ACHN (cell line): ENCODE measurements around the gene MRPS14.
A peak's percentile ranks its signal among the peaks of the same experiment; 100 is the strongest.
"Not testable (repeated sequence)": the region's sequence is repeated elsewhere in the genome, so short reads cannot be mapped to it uniquely, and the experiment has no call there.

ENCODE experiments used
- DNase-seq: peaks from one replicate; pipeline ENCODE4 v3.0.0-alpha.2; 2015
- in situ Hi-C: cut with HindIII; loops from 2 replicates; pipeline ENCODE4 v1.10.0; 2017; ENCODE audit warnings: low sequenced_read_pairs, low pct_ligation_motif_present, low pct_unique_long_range_greater_than_20kb

MRPS14 gene

DNA sequence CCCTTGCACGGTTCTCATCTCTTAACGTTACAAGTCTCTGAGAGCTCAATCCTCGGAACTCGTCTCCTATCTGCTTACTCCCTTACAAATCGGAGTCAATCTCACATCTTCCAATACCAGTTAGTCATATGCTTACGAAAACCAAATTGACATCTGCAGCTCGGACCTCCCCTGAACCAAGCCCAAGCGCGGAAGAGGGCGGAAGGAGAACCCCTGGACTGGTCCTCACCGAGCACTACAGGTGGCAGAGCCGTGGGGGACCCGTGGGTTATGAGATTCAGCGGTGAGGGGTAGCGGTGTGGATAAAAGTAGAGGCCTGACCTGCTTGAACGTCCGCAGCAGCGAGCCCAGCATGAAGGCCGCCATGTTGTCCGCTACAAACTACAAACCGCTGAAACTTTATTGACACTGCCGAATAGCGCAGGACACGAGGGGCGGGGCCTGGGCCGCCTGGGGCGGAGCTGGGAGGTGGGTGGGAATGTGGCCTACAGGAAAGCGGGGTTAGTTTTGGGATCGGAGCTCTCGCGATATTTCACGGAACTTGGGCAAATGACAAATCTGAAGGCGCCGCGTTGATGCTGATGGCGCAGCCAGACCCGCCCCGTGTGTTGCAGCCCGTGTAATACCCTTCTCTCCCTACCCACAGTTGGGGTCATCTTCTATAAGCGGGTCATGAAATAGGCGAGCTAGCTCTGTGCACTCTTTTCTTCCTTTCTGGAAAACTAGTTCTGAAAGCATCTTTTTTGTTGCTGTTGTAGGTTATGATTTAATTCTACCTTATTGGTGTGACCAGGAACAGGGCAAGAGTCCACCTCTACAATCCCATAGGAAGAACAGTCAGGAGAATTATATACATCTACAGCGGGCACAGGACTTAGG, at the start of gene MRPS14:
Gene MRPS14, minus strand, starts transcription at position 383 of the 879 bp plus-strand sequence. Its CDS starts 17 bp downstream, at position 366.
- in situ Hi-C loops, result no loop called here
- DNase-seq, result peak; percentile 99

DNA sequence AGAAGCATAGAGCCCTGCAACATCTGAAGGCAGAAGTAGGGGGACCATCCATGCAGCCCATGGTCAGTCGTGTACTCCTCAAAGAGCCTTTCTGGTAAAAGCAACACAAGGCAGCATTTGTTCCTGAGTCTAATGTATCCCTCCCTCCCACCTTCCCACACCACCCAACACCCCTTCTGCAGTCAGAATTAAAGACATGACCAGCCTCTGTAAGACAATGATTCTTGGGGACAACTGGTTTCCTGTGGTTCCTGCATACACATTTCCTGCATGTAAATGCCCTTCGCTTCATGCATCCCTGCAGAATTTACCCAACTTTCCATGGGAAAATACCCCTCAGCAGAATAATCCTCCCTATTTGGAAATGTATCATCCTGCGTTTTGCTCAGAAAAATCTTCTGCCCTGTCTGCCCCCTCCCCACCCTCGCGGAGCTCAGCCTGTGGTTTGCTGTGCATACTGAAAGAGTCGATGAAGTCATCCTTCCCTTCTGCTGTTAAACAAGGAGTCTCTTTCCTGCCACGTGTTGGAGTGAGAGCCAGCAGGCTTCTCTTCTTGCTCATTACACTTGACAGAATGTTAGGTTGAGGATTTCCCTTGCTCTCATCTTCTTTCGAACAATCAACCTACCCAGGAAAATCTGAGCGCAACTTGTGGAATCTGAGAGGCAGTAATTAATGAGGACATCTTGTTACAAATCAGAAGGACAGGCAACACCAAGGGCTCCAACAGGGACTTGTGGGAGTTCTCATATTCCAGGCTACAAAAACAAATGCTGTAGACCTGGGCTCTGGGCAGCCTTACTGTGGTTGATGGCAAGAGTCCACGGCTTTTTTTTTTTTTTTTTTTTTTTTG, 49.1 kb upstream of the MRPS14 start:
- DNase-seq, result no peak
- in situ Hi-C loops, result no loop called here

DNA sequence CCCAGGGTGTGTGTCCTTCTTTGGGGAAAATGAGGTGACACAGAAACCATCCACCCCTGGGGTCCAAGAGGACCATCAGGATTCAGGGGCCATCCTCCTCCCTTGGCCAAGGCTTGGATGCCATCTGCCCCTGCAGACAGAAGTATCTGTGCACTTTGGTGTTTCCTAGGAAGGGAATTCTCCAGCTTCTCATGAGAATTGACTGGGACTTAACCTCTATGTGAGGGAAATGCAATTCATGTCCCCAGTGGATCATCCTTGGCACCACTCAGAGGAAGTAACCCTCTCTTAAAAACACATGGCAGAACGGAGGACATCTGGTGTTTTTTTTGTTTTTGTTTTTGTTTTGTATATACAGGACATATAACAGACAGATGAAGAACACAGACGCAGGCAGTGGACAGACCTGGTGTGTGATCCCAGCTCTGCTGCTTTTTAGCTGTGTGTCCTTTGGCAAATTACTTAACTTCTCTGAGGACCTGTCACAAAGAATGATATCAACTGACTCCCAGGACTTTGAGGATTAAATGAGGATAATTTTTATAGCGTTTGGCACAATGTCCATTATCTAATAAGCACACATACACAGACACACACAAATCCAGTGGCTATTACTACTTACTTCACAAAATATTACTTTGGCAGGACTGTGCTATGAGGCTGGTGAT, 48.2 kb upstream of the MRPS14 start:
- in situ Hi-C loops, result no loop called here
- DNase-seq, result no peak

DNA sequence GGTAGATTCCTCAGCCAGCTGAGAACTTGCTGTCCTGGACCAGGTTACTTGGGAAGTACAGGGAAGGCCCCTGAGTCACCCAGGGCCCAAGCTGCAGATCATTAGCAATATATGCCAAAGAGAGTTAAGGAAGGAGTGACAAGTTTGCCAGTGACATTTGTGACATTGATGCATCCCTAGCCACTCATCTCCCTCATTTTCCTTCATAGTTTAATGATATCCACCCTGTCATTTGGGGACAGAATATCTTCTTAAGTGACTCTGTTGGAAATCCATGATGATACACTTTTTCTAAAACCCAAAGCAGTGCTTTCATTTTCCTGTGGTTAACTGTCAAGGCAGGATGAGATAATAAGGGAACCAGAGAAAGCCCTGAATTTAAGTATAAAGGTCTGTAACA, 47.6 kb upstream of the MRPS14 start:
- in situ Hi-C loops, result no loop called here
- no peak for DNase-seq

DNA sequence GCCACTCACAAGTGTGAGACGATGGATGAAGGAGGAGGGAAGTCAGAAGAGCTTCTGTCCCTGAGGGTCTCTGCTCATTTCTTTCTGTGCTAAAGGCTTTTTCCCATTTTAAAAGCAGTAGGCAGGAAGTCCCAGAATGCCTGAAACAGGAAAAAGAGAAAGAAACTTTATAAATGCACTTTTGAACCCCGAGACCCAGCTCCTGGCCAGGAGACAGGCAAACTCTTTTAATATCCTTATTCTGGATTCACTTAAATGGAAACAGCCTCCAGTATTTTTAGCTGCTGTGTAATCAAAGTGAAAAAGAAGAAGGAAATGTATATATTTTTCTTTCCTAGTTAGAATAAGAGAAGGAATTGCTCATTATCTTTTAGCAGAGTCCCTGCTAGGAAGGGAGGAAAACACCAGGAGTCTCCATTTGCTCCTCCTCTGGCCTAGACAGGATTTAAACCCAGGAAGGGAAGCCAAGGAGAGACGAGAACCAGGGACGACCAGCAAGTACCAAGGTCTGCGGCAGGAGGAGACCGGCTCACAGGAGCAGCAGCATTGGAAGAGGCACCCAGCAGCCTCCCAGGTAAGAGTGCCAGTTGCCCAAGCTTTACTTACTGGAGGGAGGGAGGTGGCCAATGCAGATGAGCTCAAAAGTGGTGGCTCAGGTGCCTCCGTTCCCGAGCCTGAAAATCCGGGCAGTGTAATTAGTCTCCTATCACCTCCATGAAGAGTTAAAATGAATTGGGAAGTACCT, 44.3 kb upstream of the MRPS14 start, which contains the start of gene TNN:
Gene TNN, plus strand, starts transcription at position 472 of the 745 bp plus-strand sequence. CDS start 9,586 bp downstream, outside the sequence.
- in situ Hi-C loops, result no loop called here
- no peak for DNase-seq

DNA sequence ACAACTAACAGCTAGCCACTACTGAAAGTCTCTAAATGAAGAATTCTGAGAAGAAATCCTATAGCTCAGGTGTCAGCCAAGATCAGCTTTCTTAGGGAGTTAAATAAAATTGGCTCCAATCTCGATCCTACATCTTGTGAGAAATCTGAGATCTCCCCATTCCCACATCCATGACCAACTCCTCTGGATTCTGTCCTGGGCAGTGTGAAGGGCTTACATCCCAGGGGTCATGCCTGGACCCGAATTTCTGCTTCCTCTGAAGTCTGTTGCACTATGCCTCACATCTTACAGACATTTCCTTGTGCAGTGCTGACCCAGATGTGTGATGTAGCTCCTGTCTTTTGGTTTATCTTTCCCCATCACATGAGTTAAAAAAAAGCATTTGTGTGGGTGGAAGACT, 39.6 kb upstream of the MRPS14 start:
- in situ Hi-C loops, result no loop called here
- no peak for DNase-seq

DNA sequence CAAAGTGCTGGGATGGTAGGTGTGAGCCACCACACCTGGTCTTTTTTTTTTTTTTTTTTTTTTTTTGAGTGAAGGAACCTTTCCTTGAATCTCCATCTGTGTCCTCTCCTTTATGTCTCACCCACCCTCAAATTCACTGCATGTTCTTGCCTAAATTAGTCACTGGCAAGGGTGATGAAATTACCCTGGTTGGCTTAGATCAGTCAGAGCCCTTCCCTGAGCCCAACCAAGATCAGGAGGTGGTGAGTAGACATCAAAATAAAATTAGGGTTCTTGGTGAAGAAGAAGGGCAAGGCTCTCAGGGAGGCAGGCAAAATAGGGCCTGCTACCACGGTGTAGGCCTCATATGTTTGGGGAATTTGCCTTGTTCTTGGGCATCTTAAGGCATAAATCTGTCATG, 39.1 kb upstream of the MRPS14 start:
- in situ Hi-C loops, result no loop called here
- DNase-seq, result no peak

DNA sequence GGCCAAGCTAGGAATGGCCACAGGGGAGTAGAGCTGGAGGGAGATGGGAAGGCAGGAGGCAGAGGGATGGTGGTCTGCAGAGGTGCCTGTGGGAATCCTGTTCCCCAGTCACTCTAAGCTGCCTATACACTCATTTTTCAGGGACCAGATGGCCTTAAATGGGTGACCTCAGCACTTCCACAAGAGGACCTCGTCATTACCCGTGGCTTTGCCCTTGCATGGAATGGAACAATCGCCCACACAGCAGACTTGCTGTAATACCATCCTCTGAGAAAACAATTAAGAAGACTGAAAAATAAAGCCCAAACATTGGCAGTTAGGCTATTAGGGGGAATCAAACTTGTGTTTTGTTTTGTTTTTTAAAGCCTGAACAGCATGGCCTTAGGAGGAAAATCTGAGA, 31.5 kb upstream of the MRPS14 start:
- DNase-seq, result no peak
- in situ Hi-C loops, result no loop called here

DNA sequence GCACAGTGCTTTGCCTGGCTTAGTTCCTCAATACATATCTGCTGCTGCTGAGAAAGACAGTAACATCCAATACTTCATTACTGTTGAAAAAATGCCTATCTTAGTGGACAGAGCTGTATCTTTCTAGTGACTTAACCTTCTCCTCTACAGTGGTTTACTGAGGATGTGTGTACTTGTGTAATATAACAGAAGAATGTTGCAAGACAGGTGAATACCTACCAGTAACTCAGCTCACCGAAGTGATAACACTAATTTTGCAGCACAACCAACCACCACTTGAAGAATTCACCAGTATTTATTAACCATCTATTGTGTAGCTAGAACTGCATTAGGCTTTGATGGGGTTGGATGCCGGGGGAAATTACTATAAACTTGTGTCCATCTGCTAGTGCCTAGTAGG, 27.8 kb upstream of the MRPS14 start:
- in situ Hi-C loops, result no loop called here
- DNase-seq, result no peak

DNA sequence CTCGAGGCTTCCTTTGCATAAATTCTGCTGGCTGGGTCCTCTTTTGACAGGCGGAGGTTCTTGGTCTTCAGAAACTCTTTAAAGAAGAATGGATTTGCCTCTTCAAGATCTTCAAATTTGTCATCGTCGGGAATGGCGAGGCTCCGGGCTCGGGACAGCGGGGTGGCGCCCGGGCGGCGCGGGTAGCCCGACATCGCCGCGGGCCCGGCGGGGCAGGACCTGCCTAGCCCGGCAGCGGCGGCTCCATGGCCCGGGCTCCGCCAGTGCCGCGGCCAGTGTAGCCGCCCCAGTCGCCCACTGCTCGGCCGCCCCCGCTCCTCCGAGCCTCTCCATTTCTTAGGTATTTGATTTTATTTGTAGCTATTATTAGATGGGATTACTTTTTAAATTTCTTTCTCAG, 22.3 kb upstream of the MRPS14 start:
- DNase-seq, result no peak
- in situ Hi-C loops, result no loop called here

DNA sequence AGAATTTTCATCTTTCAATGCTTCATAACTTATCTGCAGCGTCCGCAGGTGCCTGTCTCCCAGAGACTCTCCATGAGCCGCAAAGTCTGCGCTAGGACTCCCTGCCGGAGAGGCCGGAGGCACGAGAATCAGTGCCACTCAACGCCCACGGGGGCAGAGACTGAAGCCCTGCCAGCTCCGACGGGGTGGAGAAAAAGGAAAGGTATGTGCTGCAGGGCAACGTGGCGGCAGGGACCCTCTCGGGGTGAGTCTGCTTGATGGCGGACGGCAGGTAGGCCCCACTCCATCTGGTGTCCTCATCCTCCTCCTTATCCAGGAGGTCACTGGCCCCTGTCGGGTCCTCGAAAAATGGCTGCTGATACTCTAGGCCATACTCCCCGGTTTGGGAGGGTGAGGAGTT, 21.9 kb upstream of the MRPS14 start:
- in situ Hi-C loops, result no loop called here
- DNase-seq, result no peak

DNA sequence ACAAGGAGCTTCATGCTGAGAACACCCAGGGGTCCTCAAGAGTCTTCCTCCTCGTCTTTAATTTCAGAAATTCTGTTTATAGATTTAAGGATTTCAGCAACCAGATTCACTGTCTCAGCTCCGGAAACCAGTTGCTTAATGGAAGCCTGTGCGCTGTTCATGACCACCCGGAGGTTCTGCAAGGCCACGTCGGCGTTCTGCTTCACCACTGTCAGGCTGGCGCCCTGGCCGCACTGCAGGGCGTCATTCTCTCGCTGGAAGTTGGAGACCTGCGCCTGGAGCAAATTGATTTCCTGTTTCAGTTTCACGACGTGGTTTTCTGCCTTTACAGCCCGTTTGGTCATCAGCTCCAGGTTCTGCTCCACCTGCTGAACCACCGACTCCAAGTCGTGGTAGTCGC, 21.4 kb upstream of the MRPS14 start:
- DNase-seq, in situ Hi-C loops: not testable (repeated sequence)

DNA sequence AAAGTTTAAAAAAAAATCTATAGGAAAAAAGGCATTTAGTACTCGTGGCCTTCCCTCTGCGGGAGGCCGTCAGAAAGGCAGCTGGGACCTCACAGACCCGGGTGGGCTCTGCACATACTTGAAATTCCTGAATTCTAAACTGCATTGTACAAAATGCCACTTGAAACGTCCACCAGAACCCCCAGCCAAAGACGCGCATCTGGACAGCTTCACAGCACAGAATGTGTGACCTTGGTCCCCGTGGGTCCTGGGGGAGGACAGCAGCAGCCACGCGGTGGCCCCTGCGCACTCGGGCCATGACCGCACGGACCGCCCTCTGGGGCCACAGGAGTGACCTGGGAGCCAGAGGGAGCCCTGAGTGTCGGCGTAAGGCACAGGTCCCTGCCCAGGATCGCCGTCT, 20.6 kb upstream of the MRPS14 start:
- DNase-seq, result no peak
- in situ Hi-C loops, result no loop called here

DNA sequence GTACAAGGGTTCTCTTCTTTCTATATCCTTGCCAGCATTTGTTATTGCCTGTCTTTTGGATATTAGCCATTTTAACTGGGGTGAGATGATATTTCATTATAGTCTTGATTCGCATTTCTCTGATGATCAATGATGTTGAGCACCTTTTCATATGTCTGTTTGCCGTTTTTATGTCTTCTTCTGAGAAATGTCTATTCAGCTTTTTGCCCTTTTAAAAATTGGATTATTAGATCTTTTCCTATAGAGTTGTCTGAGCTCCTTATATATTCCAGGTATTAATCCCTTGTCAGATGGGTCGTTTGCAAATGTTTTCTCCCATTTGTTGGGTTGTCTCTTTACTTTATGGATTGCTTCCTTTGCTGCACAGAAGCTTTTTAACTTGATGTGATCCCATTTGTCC, 19.4 kb upstream of the MRPS14 start:
- in situ Hi-C loops, result no loop called here
- DNase-seq, result no peak

DNA sequence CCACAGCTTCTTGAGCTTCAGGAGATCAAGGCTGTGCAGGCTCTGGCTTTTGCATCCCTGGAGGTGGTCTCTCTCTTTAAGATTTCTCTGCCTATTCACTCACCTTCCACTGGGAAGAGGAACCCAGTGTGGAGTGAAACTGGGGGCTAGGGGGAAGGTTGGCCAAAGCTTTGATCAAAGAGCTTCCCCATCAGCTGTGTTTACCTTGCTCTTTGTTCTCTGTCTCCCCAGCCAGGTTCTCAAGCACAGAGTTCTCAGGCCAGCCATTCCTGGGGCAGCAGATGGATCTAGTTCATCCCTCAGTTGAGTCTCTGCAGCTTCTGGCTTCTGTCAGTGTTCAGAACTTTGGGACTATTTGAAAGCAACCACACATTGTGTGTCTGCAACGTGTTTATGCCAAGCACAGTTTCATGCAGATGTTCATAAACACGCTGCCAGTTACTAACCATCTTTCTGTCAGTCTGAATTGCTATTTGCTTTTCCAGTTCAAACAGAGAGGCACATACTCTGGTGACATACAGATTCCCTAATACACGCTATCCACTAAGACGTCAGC, 17.2 kb upstream of the MRPS14 start:
- in situ Hi-C loops, result no loop called here
- no peak for DNase-seq

DNA sequence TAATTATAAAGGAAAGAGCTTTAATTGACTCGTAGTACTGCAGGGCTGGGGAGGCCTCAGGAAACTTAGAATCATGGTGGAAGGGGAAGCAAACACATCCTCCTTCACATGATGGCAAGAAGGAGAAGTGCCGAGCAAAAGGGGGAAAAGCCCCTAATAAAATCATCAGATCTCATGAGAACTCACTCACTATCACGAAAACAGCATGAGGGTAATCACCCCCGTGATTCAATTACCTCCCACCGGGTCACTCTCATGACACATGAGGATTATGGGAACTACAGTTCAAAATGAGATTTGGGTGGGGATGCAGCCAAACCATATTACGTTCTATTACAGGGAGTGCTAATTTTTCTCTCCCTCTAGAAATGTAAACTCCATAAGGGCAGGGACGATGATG, 14.2 kb upstream of the MRPS14 start:
- no peak for DNase-seq
- in situ Hi-C loops, result no loop called here

DNA sequence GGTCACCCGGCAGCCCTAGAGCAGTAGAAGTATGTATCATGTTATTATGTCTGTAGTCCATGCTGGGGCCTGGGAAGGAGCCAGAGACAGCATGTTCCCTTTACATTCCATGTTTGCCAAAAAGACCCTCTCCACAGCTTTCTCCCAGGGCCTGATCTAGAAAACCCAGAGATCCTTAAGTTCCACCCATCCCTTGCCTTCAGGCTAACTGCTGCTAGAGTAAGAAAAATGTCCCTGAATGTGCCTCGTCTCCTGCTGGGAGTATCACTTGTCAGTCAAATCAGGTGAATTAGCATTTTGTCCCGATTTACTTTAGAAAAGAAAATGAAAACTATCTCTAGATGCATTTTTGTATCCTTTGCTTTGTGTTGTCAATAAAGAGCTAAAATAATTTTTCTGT, 13.3 kb upstream of the MRPS14 start:
- no peak for DNase-seq
- in situ Hi-C loops, result no loop called here

DNA sequence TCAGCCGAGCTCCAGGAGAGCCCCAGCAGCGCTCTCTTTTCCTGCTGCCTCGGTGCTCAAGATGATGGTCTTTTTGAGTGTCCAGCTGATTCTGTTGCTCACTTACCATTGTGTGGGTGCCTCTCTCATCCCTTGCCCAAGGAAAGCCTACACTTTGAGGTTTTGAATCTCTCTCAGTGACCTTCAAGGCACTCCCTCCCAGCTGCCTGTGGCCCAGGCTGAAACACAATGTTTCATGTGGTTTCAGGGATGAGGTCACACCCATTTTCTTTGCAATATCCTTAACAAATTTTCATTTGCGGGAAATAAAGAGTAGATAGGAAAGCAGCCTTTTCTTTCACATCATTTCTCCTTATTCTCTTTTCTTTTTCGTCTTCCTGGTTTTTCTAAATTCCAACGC, 12.6 kb upstream of the MRPS14 start:
- DNase-seq, result no peak
- in situ Hi-C loops, result no loop called here
